HCT116 (cell line): ENCODE results near the gene PPIL1. TPM values are rescaled to one million over a fixed set of nuclear protein-coding genes. Genes with fewer than 3 reads are reported as not detected.

Source experiments
- ATAC-seq: fragments of 200-7000 bp; cut with Tn5 transposase; 2 replicates; pipeline ENCODE4 v1.9.1; 2020; ENCODE audit warnings: mild to moderate bottlenecking, moderate library complexity
- BruUV-seq: library from RNA; stranded (reverse); fragments of 400-500 nt; replicated peaks from 2 replicates; lab custom pipeline; 2021; lab: Mats Ljungman, UMichigan
- CTCF ChIA-PET: fragments of 300-600 bp; sonication (Branson Sonifier 250); formaldehyde crosslinking; loops from one replicate; lab custom pipeline; 2021; ENCODE audit warnings: antibody characterized with exemption; lab: Charles Lee
- POLR2A ChIA-PET: fragments of 300-600, 350-600 bp; sonication (Branson Sonifier 250); formaldehyde crosslinking; loops from one replicate; lab custom pipeline; 2021; ENCODE audit warnings: antibody characterized with exemption; lab: Charles Lee
- RAD21 ChIA-PET, 2 experiments: fragments of 300-600 bp; sonication (Branson Sonifier 250); formaldehyde crosslinking; loops; one replicate each; lab custom pipeline; 2023; ENCODE audit warnings: low total read pairs in 2 of 2; ENCODE audit not compliant: uncharacterized antibody in 2 of 2, unreplicated experiment in 2 of 2, low non-redundant PET in 1 of 2; lab: Charles Lee
- DNase-seq: peaks from one replicate; pipeline ENCODE4 v3.0.0-alpha.2; 2010; ENCODE audit warnings: low read depth, low spot score
- H2AFZ ChIP-seq: fragments of 200-600 bp; shearing (Covaris generic), sonication (generic); 2 replicates; pipeline ENCODE4 v1.6.1; 2017; ENCODE audit warnings: low read depth, mixed run types, mixed read lengths, antibody characterized with exemption, low read length; ENCODE audit not compliant: poor library complexity, severe bottlenecking
- H3K27ac ChIP-seq: 2 replicates; pipeline ENCODE4 v1.5.1; 2012; ENCODE audit warnings: low read depth, low read length
- H3K27me3 ChIP-seq: fragments of 200-600 bp; sonication (generic); 2 replicates; pipeline ENCODE4 v1.6.1; 2016; ENCODE audit warnings: mixed run types, low read length, mixed read lengths; ENCODE audit not compliant: insufficient read depth
- H3K36me3 ChIP-seq, 2 experiments: fragments of 200-500 bp in 1 of 2; fragments of 200-600 bp in 1 of 2; sonication (Bioruptor generic) in 1 of 2; sonication (generic) in 1 of 2; 2 replicates each; pipeline versions ENCODE4 v1.5.1 to v1.6.1; 2014 to 2016; ENCODE audit warnings: low read length in 2 of 2, inconsistent platforms in 1 of 2, mixed read lengths in 1 of 2, mixed run types in 1 of 2; ENCODE audit not compliant: insufficient read depth in 2 of 2, control insufficient read depth in 1 of 2
- H3K4me1 ChIP-seq, 2 experiments: fragments of 200-600 bp in 1 of 2; sonication (generic) in 1 of 2; 2 replicates each; pipeline versions ENCODE4 v1.5.1 to v1.6.1; 2012 to 2017; ENCODE audit warnings: low read length in 2 of 2, inconsistent platforms in 1 of 2, mild to moderate bottlenecking in 1 of 2, mixed read lengths in 1 of 2, mixed run types in 1 of 2, moderate library complexity in 1 of 2; ENCODE audit not compliant: insufficient read depth in 2 of 2, control insufficient read depth in 1 of 2
- H3K4me2 ChIP-seq: fragments of 200-600 bp; sonication (generic); 2 replicates; pipeline ENCODE4 v1.6.1; 2017; ENCODE audit warnings: mixed run types, low read length, mixed read lengths
- H3K4me3 ChIP-seq, 2 experiments: fragments of 200-600 bp in 1 of 2; sonication (generic) in 1 of 2; replicated peaks in 1 of 2; 2 replicates each; pipeline ENCODE4 v1.5.1; 2011 to 2016; ENCODE audit warnings: low read length in 2 of 2, control low read depth in 1 of 2, low read depth in 1 of 2, mild to moderate bottlenecking in 1 of 2, mixed read lengths in 1 of 2, mixed run types in 1 of 2
- H3K79me2 ChIP-seq: fragments of 200-600 bp; sonication (generic); 2 replicates; pipeline ENCODE4 v1.6.1; 2017; ENCODE audit warnings: mild to moderate bottlenecking, mixed run types, low read length, moderate library complexity, mixed read lengths; ENCODE audit not compliant: insufficient read depth
- H3K9ac ChIP-seq: fragments of 200-600 bp; sonication (generic); 2 replicates; pipeline ENCODE4 v1.6.1; 2016; ENCODE audit warnings: low read length, mixed read lengths
- H3K9me2 ChIP-seq: fragments of 200-600 bp; sonication (generic), shearing (Covaris generic); 2 replicates; pipeline ENCODE4 v1.6.1; 2017; ENCODE audit warnings: mixed run types, mild to moderate bottlenecking, moderate library complexity; ENCODE audit not compliant: insufficient read depth
- H3K9me3 ChIP-seq, 2 experiments: fragments of 200-500 bp in 1 of 2; fragments of 200-600 bp in 1 of 2; sonication (Bioruptor generic) in 1 of 2; sonication (generic) in 1 of 2; 2 replicates each; pipeline ENCODE4 v1.6.1; 2014 to 2017; ENCODE audit warnings: low read length in 2 of 2, mixed read lengths in 2 of 2, inconsistent platforms in 1 of 2, low read depth in 1 of 2, mild to moderate bottlenecking in 1 of 2, mixed run types in 1 of 2, moderate library complexity in 1 of 2; ENCODE audit not compliant: control insufficient read depth in 1 of 2, insufficient read depth in 1 of 2
- H4K20me1 ChIP-seq: fragments of 200-600 bp; sonication (generic), shearing (Covaris generic); 2 replicates; pipeline ENCODE4 v1.6.1; 2017; ENCODE audit warnings: mixed run types, mild to moderate bottlenecking, moderate library complexity; ENCODE audit not compliant: insufficient read depth
- EGR1 ChIP-seq: IDR thresholded peaks from 2 replicates; pipeline ENCODE4 v1.6.1; 2012; ENCODE audit warnings: low read depth
- EZH2 ChIP-seq: fragments of 200-600 bp; sonication (generic); IDR thresholded peaks from 2 replicates; pipeline ENCODE4 v1.6.1; 2017; ENCODE audit warnings: antibody characterized with exemption, mixed run types
- SIN3A ChIP-seq: IDR thresholded peaks from 2 replicates; pipeline ENCODE4 v1.6.1; 2012; ENCODE audit warnings: low read depth
- intact Hi-C: fragments of 100-400 bp; cut with micrococcal nuclease; formaldehyde crosslinking; loops from 2 replicates; pipeline ENCODE4 v1.10.0; 2022
- total RNA-seq: library from RNA; stranded (reverse); gene quantifications from one replicate; pipeline ENCODE4 v1.2.1, GENCODE V29; 2021; ENCODE audit not compliant: unreplicated experiment
- TF ChIP-seq, protein P1 (sequence below): IDR thresholded peaks from 2 replicates; pipeline ENCODE4 v1.6.1; 2012; ENCODE audit warnings: low read depth

PPIL1 gene
- total RNA-seq, 1 experiment from 2014 or later: 42.0 TPM

DNA sequence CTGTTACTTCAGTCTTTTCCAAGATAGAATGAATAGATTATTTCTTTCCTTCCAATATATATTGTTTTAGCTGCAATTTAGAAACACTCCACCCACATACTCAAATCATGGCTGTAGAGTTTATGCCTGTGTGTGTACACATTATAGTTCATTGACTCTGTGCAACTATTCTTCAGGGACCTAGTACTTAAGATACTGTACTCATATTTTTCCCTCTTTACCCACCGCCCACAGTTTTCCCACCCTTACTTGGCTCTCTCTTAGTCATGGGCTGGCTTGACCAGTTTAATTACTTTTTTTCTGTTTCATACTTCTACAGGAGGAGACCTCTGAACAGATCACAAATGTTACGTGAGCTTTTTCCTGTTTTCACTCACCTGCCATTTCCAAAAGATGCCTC is 41.5 kb upstream of the PPIL1 start:
- Histone ChIP-seq H3K36me3 (peaks cover 6 to 7% of the 10 kb centered on the region in 2 experiments; a peak in 3 of 4 replicates), H2AFZ (no peak overlapping the region), H3K4me2 (peak overlapping the region; percentile 22), H3K9me2 (no peaks in the 10 kb centered on the region), H3K4me3 (no peak overlapping the region), H3K4me1 (peaks cover 24 to 58% of the 10 kb centered on the region in 2 experiments), H3K27me3 (no peaks in the 10 kb centered on the region), H4K20me1 (no peaks in the 10 kb centered on the region), H3K9me3 (no peaks in the 10 kb centered on the region), H3K27ac (no peak overlapping the region), H3K79me2 (no peaks in the 10 kb centered on the region), H3K9ac (no peak overlapping the region)
- ATAC-seq: no peak
- RAD21 ChIA-PET: no interaction called here
- intact Hi-C loops: loop anchor here (10.0 kb wide), 1 partner anchor 289 kb away; no protein-coding TSS in a partner anchor
- TF ChIP-seq EGR1 (peak; percentile 36; the same call in 1 of the 2 replicates), EZH2 (no peak), SIN3A (no peak)
- POLR2A ChIA-PET: no interaction called here
- BruUV-seq: no TSS peak
- DNase-seq: no peak
- CTCF ChIA-PET: no interaction called here

DNA sequence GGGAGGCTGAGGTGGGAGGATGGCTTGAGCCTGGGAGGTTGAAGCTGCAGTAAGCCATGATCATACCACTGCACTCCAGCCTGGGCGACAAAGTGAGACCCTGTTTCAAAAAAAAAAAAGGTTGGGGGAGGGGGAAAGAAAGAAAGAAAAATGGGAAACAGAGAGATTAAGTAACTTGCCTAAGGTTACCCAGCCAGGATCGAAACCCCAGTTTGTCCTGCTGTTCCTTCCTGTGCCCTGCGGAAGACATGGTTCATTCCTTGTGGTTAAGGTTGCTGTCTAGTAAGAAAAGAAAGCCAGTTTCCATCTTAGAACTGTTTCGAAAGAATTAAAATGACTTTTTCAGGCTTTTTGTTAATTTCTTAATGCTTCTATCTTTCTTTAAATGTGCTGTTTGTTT is 41.0 kb upstream of the PPIL1 start:
- Histone ChIP-seq H3K4me1 (peaks cover 24 to 58% of the 10 kb centered on the region in 2 experiments), H3K4me2 (peak overlapping the region; percentile 22), H3K9ac (no peak overlapping the region), H3K4me3 (no peak overlapping the region), H3K27ac (no peak overlapping the region), H3K9me2 (no peaks in the 10 kb centered on the region), H3K36me3 (peaks cover 6 to 7% of the 10 kb centered on the region in 2 experiments; a peak in 3 of 4 replicates), H4K20me1 (no peaks in the 10 kb centered on the region), H2AFZ (no peak overlapping the region), H3K79me2 (no peaks in the 10 kb centered on the region), H3K9me3 (no peaks in the 10 kb centered on the region), H3K27me3 (no peaks in the 10 kb centered on the region)
- no peak for ATAC-seq
- no peak for DNase-seq
- TF ChIP-seq, protein P1, sequence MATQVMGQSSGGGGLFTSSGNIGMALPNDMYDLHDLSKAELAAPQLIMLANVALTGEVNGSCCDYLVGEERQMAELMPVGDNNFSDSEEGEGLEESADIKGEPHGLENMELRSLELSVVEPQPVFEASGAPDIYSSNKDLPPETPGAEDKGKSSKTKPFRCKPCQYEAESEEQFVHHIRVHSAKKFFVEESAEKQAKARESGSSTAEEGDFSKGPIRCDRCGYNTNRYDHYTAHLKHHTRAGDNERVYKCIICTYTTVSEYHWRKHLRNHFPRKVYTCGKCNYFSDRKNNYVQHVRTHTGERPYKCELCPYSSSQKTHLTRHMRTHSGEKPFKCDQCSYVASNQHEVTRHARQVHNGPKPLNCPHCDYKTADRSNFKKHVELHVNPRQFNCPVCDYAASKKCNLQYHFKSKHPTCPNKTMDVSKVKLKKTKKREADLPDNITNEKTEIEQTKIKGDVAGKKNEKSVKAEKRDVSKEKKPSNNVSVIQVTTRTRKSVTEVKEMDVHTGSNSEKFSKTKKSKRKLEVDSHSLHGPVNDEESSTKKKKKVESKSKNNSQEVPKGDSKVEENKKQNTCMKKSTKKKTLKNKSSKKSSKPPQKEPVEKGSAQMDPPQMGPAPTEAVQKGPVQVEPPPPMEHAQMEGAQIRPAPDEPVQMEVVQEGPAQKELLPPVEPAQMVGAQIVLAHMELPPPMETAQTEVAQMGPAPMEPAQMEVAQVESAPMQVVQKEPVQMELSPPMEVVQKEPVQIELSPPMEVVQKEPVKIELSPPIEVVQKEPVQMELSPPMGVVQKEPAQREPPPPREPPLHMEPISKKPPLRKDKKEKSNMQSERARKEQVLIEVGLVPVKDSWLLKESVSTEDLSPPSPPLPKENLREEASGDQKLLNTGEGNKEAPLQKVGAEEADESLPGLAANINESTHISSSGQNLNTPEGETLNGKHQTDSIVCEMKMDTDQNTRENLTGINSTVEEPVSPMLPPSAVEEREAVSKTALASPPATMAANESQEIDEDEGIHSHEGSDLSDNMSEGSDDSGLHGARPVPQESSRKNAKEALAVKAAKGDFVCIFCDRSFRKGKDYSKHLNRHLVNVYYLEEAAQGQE: no peak
- intact Hi-C loops: loop anchor here (10.0 kb wide), 1 partner anchor 289 kb away; no protein-coding TSS in a partner anchor
- ChIA-PET CTCF (interaction anchor here (0.8 to 1.4 kb wide), 2 partner anchors 41 to 103 kb away, joined by 3 read pairs; partner anchors contain the start of gene PPIL1), RAD21 (no interaction called here), POLR2A (no interaction called here)
- no TSS peak for BruUV-seq
